ENCODE results near the gene SLC26A2.

DNA sequence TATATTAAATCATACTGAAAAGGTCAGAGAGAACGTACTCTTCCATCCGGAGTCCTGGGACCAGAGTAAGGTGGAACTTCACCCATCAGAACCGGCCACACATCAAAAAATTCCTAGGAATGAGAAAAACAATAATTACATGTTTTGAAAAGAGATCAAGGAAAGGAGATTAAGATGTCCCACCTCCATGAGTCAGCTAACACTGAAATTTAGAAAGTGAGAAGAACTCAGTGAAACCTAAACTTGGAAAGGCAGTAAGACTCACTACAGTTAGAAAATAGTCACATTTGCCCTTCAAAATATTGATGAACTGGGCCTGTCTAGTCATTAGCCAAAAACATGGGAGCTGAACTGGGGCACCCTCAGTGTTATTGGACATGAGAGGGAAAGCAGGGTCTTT is 39.0 kb upstream of the SLC26A2 start:
- TF ChIP-seq POLR2A (IDR thresholded peaks at IDR 0.05; ENCODE audit: control extremely low read depth in 1 of 2, low read depth in 2 of 2, low read length in 2 of 2) (no peak), FOSL1 (IDR thresholded peaks at IDR 0.05; ENCODE audit: insufficient read depth, low read depth, low read length) (no peak), POLR2AphosphoS5 (IDR thresholded peaks at IDR 0.05; ENCODE audit: low read depth, low read length) (no peak), CEBPB (IDR thresholded peaks at IDR 0.05; ENCODE audit: low read depth, low read length) (no peak)
- TF ChIP-seq, protein P1, sequence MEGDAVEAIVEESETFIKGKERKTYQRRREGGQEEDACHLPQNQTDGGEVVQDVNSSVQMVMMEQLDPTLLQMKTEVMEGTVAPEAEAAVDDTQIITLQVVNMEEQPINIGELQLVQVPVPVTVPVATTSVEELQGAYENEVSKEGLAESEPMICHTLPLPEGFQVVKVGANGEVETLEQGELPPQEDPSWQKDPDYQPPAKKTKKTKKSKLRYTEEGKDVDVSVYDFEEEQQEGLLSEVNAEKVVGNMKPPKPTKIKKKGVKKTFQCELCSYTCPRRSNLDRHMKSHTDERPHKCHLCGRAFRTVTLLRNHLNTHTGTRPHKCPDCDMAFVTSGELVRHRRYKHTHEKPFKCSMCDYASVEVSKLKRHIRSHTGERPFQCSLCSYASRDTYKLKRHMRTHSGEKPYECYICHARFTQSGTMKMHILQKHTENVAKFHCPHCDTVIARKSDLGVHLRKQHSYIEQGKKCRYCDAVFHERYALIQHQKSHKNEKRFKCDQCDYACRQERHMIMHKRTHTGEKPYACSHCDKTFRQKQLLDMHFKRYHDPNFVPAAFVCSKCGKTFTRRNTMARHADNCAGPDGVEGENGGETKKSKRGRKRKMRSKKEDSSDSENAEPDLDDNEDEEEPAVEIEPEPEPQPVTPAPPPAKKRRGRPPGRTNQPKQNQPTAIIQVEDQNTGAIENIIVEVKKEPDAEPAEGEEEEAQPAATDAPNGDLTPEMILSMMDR (IDR thresholded peaks at IDR 0.05; ENCODE audit: control extremely low read depth in 1 of 3, insufficient read depth in 1 of 3, low read depth in 1 of 3, low read length in 3 of 3): no peak
